ENCODE results near the gene SPOCK1. TPM values are rescaled to one million over a fixed set of nuclear protein-coding genes. Genes with fewer than 3 reads are reported as not detected.

SPOCK1 gene
- total and polyA plus RNA-seq, 2 experiments from 2014 or later, result 8.2 to 10.5 TPM

- Histone ChIP-seq H3K79me2 (replicated peaks; ENCODE audit: insufficient read depth) (no peaks in the 10 kb centered on the region), H4K20me1 (replicated peaks; ENCODE audit: insufficient read depth) (no peaks in the 10 kb centered on the region), H3K27me3 (ENCODE audit: insufficient read depth) (no peaks in the 10 kb centered on the region), H3K9me2 (ENCODE audit: insufficient read depth) (no peaks in the 10 kb centered on the region), H3K4me1 (ENCODE audit: insufficient read depth) (peaks cover 5% of the 10 kb centered on the region; the same call in 1 of the 2 replicates), H3K27ac (ENCODE audit: low read depth) (no peak overlapping the region), H2AFZ (no peak overlapping the region), H3K4me3 (no peak overlapping the region), H3F3A (replicated peaks; ENCODE audit: low read depth) (no peaks in the 10 kb centered on the region), H3K4me2 (no peak overlapping the region), H3K36me3 (ENCODE audit: insufficient read depth) (no peaks in the 10 kb centered on the region)
- Mint-ChIP-seq H3K27me3 (ENCODE audit: insufficient read depth, low read depth, poor library complexity) (no peaks in the 10 kb centered on the region), H3K27ac (no peak overlapping the region), H3K4me3 (no peak overlapping the region), H3K4me1 (peaks cover 4% of the 10 kb centered on the region; the same call in 2 of the 3 replicates), H3K36me3 (ENCODE audit: low read depth) (no peaks in the 10 kb centered on the region), H3K9me3 (no peaks in the 10 kb centered on the region)
- ATAC-seq (no peak), DNase-seq (ENCODE audit: low spot score) (no peak)
- no peak for TF ChIP-seq POLR2AphosphoS5 (IDR thresholded peaks at IDR 0.05; ENCODE audit: low read depth)
- no peak for TF ChIP-seq ZNF462 (CRISPR knock-in tag; IDR thresholded peaks at IDR 0.05)
- TF ChIP-seq REST (IDR thresholded peaks at IDR 0.05; ENCODE audit: unreplicated experiment), result no peak
- TF ChIP-seq CREB1 (CRISPR knock-in tag; IDR thresholded peaks at IDR 0.05; ENCODE audit: low read depth), result no peak
- TF ChIP-seq EZH2 (IDR thresholded peaks at IDR 0.05; ENCODE audit: low read depth, unreplicated experiment), result no peak
- no peak for TF ChIP-seq JUNB (IDR thresholded peaks at IDR 0.05; ENCODE audit: unreplicated experiment)
- no peak for TF ChIP-seq NANOG (IDR thresholded peaks at IDR 0.05; ENCODE audit: borderline replicate concordance)
- TF ChIP-seq ZNF331 (CRISPR knock-in tag; IDR thresholded peaks at IDR 0.05; ENCODE audit: low read depth), result no peak
- no peak for TF ChIP-seq STAT1 (IDR thresholded peaks at IDR 0.05; ENCODE audit: unreplicated experiment)
- no peak for TF ChIP-seq ETS1 (IDR thresholded peaks at IDR 0.05)
- TF ChIP-seq ZNF114 (CRISPR knock-in tag; IDR thresholded peaks at IDR 0.05), result no peak
- TF ChIP-seq CTCF (conservative IDR thresholded peaks at IDR 0.05; ENCODE audit: low read depth in 2 of 2), result no peak
- TF ChIP-seq EZH2phosphoT487 (IDR thresholded peaks at IDR 0.05; ENCODE audit: unreplicated experiment), result no peak
These were observed 139.2 kb downstream of the SPOCK1 start for GRCh38 chr5:137359941-137360340.

All from GM23338 (cell line).